NCI-H2081 treated with DMSO at 0.1 percent for 48 hours (cell line): Measurements from ENCODE around the gene PPP1R12A.
"Not testable (repeated sequence)": the region's sequence is repeated elsewhere in the genome, so short reads cannot be mapped to it uniquely, and the experiment has no call there.

ENCODE experiments used
- DNase-seq: peaks from one replicate; lab custom pipeline; 2025; lab: John Stamatoyannopoulos, UW

PPP1R12A gene

DNA sequence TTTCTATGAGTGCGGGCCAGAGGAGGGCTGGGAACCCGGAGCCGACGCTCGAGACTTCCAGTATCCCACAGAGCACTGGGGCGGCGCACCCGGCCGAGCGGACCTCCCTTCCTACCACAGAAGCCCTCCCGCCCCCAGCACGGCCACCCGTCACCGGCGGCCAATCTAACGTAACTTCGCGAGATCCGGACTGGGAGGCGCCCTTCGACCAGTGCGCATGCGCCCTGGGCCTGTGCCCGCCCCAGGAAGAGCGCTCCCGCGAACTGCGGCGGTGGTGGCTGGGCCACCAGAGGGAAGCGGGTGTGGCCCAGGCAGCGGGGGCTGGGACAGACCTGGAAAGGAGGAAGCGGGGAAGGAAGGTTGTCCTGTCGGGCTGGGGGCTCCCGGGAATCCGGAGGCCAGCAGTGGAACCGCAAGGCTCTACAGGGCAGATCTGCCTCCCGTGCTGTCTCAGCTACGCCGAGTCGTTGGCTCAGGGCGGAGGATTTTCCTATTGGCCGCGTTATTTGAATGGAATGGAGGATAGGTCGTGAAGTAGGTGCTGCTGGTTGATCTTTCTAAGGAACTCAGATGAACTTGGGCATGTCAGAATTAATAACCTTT, at the start of gene PPP1R12A:
PPP1R12A (minus strand) TSS at position 77 of the 603 bp plus-strand sequence. CDS start 166 bp downstream, outside the sequence.
- DNase-seq: peak; percentile 89

DNA sequence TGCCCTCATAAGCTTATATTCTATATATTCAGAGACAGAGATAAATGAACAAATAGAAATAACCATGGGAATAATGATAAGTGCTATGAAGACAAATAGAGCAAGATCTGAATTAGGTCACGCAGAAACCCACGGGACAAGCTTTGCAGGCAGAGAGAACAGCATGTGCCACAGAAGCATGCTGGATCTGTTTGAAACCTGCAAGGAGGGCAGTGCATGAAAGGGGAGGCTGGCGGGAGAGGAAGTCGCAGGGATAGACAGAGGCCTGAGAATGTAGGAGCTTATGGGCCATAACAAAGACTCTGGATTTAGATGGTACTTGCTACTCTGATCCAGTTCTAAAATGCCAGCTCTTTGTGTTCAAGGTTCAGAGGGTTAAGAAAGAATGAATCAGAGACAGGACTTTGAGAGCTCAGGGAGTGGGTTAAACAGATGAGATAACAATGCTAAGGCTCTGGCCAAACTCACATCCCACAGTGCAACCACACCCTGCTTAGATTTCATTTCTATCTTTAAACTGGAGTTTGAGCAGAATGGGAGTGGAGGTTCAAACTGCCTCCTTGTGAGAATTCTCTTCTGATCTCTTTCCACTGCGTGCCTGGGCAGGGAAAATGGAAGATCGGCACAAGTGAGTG, 49.2 kb upstream of the PPP1R12A start:
- no peak for DNase-seq

DNA sequence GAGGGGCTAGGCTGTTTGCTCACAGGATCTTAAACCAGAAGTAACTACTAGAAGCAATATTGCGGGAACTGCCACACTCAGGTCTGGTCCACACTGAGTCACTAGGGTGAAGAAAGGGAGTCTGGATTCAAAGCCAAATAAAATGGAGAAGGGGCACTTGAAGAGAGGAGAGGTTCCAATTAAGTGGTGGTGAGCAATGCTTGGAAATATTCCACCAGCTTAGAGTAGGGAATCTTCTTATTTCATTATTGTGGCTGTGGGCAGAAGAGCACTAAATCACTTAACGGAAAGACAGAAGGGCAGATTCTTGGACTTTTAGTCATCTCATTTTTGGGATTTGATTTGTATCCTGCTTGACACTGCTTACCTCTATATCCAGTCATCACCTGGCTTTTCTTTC, 48.6 kb upstream of the PPP1R12A start:
- DNase-seq: no peak

DNA sequence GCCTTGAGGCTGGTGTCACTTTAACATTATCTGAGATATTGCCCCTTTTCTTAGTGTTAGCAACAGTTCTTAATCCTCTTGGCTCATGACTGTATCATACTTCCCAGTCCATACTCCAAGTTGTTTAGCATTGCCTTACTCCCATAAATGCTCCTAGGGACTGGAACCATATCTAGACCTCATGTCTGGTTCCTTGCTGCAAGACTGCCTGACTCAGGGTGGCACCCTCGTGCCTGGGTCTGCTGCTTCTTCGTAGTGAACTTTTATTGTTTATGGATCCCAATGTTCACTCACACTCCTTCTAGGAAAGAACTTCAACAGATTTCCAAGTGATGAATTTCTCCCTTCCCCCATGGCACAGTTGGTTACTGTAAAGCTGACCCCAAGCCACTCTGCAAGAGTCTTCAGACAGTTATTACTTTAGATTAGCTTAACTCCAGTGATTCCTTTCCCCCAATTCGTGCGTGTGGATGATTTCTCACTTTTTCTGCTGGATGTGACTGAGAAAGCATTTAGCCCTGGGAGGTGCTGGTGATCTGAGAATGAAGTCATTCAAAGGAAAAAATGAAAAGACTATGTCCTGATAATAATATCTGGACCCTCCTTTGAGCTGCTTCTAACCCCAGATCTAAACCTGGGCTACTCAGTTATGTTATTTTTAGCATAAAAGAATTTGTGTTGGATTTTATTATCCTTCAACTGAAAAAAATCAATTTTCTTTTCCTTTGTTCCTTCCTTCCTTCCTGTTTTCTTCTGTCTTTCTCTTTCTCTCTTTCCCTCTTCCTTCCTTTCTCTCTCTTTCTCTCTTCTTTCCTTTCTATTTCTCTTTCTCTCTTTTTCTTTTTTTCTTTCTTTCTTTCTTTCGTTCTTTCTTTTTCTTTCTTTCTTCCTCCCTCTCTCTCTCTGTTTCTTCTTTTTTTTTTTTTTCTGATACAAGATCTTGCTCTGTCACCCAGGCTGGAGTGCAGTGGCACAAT, 47.5 kb upstream of the PPP1R12A start:
- DNase-seq: no peak

DNA sequence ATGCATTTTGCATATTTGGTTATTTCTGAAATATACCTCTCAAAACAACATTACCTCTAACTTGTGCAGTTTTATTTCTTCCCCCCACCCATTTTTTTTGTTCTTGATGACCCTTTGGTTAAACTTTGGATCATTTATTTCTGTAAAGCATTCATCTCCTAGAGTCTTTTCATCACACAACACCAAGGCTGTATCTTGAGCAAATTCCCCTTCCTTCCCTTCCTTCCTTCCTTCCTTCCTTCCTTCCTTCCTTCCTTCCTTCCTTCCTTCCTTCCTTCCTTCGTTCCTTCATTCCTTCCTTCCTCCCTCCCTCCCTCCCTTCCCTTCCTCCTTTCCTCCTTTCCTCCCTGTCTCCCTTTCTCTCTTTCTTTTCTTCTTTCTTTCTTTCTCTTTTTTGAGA, 43.8 kb upstream of the PPP1R12A start:
- DNase-seq: no peak

DNA sequence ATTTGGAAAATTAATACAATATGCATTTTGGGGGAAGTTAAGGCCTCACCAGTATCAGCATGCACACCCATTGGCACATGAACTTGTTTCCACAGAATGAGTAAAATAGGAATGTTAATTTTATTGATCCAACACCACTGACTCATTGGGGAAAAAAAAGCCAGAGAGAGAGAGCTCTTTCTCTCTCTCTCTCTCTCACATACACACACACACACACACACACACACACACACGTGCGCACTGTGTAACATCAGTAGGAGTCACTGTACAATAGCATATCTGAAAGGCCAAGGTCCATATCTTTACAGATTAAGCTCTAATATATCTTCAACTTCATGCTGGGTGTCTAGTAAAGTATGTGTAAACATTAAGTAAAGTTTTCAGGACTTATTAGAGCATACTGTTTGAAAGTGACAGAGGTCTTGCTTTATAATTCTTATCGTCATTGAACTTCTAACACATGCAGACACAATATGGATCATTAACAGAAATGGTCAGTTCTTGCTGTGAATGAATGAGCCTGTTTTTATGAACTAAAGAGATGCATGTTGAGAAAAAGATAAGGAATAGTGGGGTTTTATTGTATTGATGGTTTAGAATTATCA, 43.1 kb upstream of the PPP1R12A start:
- DNase-seq: not testable (repeated sequence)

DNA sequence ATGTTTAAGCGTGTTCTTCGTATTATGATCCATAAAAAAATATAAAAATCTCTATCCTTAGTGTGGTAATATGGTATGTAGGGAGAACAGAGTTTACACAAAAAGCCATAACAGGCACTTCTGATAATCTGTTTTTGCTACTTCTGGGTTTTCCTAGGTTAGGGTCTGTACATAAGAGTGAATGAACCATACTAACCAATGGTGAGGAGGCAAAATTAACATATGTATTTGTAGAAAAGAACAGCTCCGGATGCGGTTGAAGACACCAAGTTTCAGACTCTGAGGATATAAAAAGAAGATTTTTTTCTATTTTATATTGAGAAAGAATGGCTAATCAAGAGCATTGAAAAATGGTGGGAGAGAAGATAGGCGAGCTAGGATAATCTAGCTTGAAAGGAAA, 40.2 kb upstream of the PPP1R12A start:
- no peak for DNase-seq

DNA sequence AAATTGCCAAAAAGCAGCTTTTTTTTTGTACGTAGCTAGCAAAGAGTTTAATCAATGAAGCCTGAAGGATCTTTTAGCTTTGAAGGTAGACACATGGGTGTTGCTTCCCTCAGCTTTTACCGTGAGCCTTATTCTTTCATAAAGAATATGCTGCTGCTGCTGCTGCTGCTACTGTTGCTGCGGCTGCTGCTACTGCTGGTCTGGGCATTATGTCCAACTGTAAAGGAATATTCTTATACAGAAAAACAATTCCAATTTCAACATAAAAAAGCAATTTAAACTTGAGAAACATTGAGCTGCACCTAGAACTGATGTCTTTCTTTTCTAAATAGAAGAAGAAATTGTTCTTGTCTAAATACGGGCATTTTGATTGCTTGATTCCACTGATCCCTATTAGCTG, 38.9 kb upstream of the PPP1R12A start:
- no peak for DNase-seq

DNA sequence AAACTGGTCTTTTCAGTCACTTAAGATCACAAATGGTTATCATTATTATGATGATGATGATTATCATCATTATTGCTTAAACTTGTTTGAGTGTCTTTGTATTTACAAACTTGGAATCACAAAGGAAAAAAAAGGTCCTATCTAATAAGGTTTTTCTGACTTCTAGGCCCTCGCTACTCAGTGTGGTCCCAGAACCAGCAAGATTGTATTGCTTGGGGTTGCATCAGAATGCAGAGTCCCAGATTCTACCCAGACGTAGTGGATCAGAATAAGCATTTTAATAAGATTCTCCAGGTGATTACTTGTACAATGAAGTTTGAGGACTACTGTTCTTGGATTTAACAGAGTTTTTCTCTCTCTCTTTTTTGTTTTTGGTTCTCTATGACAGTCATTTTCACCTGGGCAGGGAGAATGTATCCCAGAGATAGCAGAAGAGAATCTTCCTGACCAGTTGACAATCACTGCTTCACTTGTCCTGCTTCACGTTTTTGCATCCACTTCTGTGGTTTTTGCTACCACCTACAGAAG, 29.3 kb upstream of the PPP1R12A start:
- DNase-seq: no peak

DNA sequence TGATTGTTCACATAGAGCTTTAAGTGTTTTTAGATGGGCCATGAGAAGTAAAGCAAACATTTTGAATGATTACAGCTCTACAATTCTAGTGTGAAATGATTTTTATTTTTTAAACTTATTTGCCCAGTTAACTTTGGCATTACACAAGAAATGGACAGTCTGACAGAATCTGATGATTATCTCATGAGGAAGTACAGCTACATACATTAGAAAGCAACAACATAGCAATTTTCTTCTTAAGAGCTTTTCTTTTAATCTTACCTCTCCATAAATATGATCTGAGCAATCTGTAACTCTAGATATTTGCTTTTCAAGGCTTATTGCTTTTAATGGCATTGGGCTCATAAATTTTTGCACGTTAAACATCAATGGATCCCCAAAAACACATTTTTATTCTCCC, 26.5 kb upstream of the PPP1R12A start:
- DNase-seq: peak; percentile 96

DNA sequence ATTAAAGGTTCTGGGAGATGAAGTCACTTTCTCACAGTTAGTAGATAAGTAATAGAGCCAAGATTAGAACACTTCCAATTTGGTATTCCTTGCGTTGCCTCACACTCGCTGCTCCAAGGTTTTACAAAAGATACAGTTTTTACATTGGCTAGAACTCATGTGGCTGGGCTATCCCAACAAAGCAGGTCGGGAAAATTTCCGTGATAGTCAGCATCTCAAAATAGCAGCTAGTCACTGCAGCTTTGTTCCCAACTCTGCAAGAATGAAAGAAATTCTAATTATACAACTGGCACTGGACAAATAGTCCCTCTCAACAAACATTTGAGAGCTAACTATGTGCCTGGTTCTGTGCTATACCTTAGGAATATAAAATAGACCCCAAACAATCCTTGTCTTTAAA, 24.6 kb upstream of the PPP1R12A start:
- DNase-seq: no peak

DNA sequence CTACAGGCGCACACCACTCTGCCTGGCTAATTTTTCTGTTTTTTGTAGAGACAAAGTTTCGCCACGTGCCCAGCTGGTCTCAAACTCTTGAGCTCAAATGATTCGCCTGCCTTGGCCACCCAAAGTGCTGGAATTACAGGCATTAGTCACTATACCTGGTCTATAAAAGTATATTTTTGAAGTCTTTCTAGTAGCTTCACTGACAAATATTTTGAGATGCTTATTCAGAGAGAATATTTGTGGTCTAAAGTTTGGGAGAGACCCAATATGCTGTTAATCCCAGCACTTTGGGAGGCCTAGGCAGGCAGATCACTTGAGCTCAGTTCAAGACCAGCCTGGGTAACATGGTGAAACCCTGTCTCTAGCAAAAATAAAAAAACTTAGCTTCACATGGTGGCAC, 22.0 kb upstream of the PPP1R12A start:
- no peak for DNase-seq

DNA sequence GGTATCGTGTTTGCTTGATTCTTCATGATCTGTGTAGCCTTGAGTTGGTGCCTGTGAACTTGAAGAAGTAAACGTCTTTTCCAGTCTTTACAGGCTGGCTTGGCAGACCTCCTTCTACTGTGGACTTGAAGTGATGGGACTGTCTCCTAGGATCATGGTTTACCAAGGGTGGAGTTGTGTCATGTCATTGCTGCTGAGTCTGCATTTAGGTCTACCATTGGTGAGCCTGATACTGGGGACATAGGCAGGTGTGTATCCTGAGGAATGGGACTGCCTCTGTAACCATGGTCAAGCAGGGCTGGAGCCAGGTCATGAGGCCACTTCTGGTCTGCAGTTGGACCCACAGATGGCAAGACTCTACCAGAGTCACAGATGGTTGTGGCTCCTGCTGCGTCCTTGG, 20.7 kb upstream of the PPP1R12A start:
- no peak for DNase-seq

DNA sequence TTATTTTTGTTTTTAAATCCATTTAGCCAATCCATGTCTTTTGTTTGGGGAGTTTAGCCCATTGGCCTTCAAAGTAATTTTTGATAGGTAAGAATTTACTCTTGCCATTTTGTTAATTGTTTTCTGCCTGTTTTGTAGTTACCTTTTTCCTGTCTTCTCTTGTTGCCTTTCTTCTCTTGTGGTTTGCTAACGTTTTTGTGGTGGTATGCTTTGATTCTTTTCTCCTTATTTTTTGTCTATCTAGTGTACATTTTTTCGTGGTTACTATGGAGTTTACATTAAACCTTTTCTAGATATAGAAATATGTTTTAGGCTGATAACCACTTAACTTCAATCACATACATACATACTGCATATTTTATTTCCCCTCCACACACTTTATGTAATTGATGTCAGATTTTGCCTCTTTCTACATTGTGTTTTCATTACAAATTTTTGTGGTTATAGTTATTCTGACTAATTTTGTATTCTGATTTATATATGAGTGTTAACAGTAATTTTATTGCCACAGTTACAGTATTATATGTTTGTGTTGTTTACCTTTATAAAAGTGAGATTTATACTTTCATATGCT, 19.2 kb upstream of the PPP1R12A start:
- DNase-seq: no peak

DNA sequence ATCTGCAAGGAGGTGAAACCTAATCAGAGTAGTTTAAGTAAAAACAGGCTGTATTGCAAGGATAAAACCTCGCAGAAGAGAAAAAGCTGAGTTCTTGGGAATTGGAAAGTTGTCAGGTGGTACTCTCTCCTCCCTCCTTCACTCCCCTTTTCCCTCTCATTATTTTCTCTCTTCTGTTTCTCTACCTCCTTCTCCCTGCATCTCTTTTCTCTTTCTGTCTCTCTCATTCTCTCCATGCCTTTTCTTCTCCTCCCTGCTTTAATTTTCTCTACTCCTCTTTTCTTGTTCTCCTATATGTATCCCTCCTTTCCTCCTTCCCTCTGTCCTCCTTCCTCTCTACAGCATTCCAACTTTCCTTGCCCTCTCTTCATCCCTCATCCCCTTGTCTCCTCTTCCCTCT, 14.2 kb upstream of the PPP1R12A start:
- no peak for DNase-seq

DNA sequence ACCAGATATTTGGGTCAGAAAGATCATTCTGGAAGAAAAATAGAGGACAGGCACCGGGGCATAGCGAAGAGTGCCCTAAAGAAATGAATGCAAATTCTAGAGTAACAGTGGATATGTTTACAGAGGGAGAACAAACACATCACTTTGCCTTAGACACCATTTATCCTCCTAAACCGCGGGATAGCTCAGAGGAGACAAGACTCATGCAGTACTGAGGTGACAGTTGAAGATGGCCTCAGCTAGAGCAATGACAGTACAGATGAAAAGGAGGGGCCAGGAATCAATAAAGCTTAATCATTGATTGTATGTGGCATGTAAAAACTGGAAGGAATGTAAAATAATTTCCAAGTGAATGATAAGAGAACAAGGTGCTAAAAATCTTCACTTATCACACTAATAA, 10.5 kb upstream of the PPP1R12A start:
- DNase-seq: no peak

DNA sequence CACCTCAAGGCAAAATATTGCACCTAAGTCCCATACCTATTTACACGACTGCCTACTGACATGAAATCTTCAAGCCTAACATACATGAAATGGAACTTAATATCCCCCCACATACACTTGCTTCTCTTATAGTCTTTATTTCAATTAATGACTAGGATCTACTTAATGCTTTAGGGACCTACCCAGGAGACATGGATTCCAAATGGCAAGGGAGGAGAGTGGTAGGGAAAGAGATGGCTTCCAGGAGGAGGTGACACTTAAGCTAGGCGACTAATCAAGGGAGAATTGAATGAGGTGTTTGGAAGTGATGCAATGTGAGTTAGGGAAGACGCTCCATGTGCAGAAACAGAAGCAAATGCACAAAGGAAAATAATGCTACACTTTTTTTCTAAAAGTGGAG, 9.7 kb upstream of the PPP1R12A start:
- DNase-seq: no peak

DNA sequence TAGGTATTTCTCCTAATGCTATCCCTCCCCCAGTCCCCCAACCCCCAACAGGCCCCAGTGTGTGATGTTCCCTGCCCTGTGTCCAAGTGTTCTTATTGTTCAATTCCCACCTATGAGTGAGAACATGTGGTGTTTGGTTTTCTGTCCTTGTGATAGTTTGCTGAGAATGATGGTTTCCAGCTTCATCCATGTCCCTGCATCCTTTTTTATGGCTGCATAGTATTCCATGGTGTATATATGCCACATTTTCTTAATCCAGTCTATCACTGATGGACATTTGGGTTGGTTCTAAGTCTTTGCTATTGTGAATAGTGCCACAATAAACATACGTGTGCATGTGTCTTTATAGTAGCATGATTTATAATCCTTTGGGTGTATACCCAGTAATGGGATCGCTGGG, 7.9 kb upstream of the PPP1R12A start:
- not testable (repeated sequence) for DNase-seq

DNA sequence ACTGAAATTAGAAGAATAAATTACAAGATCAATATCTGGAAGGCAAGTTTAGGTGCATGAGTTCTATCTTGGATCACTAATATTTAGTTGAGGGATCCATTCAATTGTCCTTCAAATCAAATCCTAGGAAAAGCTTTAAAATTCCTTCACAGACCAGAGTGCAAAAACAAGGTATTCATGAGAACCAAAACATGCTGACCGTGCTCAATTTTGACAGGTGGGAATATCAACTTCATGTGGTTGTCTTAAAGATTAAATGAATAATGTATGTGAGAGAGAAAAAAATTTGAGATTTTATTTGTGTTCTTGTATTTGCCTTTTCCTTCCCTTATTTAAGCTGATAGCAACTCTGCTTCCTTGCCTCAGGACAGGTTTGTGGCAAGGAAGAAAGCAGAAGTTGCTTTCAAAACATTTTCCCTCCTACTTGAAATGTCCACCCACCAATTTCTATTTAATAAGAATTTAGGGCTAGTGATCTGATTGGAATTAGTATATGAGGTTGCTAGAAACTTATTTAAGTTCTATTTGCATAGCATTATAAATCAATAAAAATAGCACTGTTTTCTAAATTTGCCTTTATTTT, 4.9 kb upstream of the PPP1R12A start:
- no peak for DNase-seq

DNA sequence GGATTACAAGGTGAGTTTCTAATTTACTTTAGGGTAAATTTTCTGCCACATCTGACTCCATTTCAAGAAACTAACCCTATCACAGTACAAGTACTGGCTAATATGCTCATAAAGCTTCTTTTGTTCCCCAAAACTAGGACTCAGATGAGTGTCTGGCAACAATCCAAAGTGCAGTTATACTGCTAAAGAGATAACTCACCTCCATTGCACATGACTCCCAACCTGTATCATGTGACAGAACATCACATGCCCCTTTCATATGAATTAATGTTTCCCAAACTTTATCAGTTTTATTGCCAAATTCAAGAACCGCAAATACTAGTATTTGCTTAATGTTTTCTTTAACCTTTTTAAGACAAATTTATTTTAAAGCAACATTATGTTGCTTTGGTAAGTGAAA, 3.9 kb upstream of the PPP1R12A start:
- DNase-seq: no peak

DNA sequence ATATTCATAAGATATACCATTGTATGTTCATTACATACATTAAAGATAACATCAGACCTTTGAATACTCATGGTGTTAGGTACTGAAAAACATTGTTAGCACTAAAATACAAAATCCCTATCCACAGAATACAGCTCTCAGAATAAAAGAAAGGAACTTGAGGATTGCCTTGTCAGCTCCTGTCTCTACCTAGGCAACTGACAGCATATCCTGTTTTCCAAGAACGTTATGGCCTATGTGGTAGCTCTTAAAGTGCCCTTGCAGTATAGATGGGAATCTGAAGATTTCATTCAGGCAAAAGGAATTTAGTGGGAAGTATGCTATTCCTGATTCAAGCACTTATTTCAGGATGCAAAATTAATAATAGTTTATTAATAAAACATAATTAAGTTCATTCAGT, 1.8 kb upstream of the PPP1R12A start:
- DNase-seq: no peak
